ENCODE data around the gene CIRBP. TPM values are rescaled to one million over a fixed set of nuclear protein-coding genes. Genes with fewer than 3 reads are reported as not detected.
A peak's percentile ranks its signal among the peaks of the same experiment; 100 is the strongest.

Gene CIRBP
- total and polyA plus RNA-seq, 5 donors from 2014 or later: 172 to 497 (median 232) TPM

DNA sequence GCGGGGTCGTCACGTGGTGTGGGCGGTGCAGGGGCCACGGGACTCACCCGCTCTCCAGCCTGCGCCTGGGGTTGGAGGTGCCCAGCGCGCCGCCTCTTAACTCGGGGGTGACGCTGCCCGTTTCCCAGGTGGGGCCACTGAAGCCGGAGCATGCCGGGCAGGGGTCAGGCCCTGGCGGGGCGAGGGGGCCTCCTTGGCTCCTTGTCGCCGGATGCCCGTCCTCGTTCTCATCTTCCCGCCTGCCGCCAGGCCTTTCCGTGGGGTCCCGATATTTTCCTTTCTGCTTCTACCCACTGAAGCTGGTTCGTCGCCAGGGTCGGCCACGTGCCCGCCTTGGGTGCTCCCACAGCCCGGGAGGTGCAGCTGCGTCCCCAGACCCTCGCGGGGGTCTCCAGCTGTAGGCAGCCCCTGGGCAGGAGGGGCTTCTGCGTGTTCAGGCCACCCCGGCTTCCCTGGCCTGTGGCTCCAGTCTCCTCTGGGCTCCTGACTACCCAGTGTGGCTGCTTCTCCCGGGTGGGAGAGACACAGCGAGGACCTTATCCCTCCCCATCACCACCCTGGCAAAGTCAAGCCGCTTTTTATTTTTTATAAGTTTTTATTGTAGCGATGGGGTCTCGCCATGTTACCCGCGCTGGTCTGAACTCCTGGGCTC is 7.0 kb downstream of the CIRBP start:
- peak overlapping the region; percentile 44 for H3K4me3 ChIP-seq (ENCODE audit: low read depth, low read length)
- peaks cover 31% of the 10 kb centered on the region for H3K36me3 Mint-ChIP-seq

GRCh38 chr19:1276628-1277022 is 7.5 kb downstream of the CIRBP start:
- H3K27ac ChIP-seq (ENCODE audit: insufficient read depth, low read length, poor library complexity, severe bottlenecking): peak overlapping the region; percentile 96
- peaks cover 9% of the 10 kb centered on the region for H3K27me3 Mint-ChIP-seq
- H3K9me3 ChIP-seq (ENCODE audit: control insufficient read depth in 2 of 2, low read length in 2 of 2): no peaks in the 10 kb centered on the region
- DNase-seq (peak in 1 of 3 donors; percentile 77), ATAC-seq (ENCODE audit: low read depth in 2 of 2) (no peak)
- H3K9me3 Mint-ChIP-seq: no peaks in the 10 kb centered on the region
- H3K36me3 Mint-ChIP-seq: peaks cover 26% of the 10 kb centered on the region
- peak overlapping the region; percentile 88 to 95 (median 90) for H3K4me3 Mint-ChIP-seq
- H3K4me1 ChIP-seq (ENCODE audit: control insufficient read depth, insufficient read depth, low read length, poor library complexity, severe bottlenecking): peaks cover 51% of the 10 kb centered on the region
- H3K4me1 Mint-ChIP-seq: peaks cover 0 to 40% (median 28%) of the 10 kb centered on the region in 4 donors
- H3K27ac Mint-ChIP-seq: peak overlapping the region; percentile 79 to 94 (median 89)
- no peaks in the 10 kb centered on the region for H3K27me3 ChIP-seq (ENCODE audit: control insufficient read depth, insufficient read depth, low read length)
- peak overlapping the region; percentile 44 for H3K4me3 ChIP-seq (ENCODE audit: low read depth, low read length)
- H3K36me3 ChIP-seq (ENCODE audit: control insufficient read depth, insufficient read depth, low read length): peaks cover 38% of the 10 kb centered on the region

More for the DNA sequence above, 7.0 kb downstream of the CIRBP start:
- H3K27me3 Mint-ChIP-seq: peaks cover 9% of the 10 kb centered on the region
- H3K9me3 ChIP-seq (ENCODE audit: control insufficient read depth in 2 of 2, low read length in 2 of 2): no peaks in the 10 kb centered on the region
- DNase-seq (no peak), ATAC-seq (ENCODE audit: low read depth in 2 of 2) (no peak)
- H3K36me3 ChIP-seq (ENCODE audit: control insufficient read depth, insufficient read depth, low read length): peaks cover 43% of the 10 kb centered on the region
- peaks cover 0 to 46% (median 31%) of the 10 kb centered on the region in 4 donors for H3K4me1 Mint-ChIP-seq
- H3K4me1 ChIP-seq (ENCODE audit: control insufficient read depth, insufficient read depth, low read length, poor library complexity, severe bottlenecking): peaks cover 57% of the 10 kb centered on the region
- H3K9me3 Mint-ChIP-seq: no peaks in the 10 kb centered on the region
- peak overlapping the region in 2 of 3 donors; percentile 89 to 96 for H3K27ac Mint-ChIP-seq
- peak overlapping the region; percentile 88 to 95 (median 90) for H3K4me3 Mint-ChIP-seq
- no peaks in the 10 kb centered on the region for H3K27me3 ChIP-seq (ENCODE audit: control insufficient read depth, insufficient read depth, low read length)
- H3K27ac ChIP-seq (ENCODE audit: insufficient read depth, low read length, poor library complexity, severe bottlenecking): peak overlapping the region; percentile 96

- Mint-ChIP-seq H3K27me3 (peaks cover 9% of the 10 kb centered on the region), H3K4me1 (peaks cover 0 to 36% (median 26%) of the 10 kb centered on the region in 4 donors), H3K36me3 (peaks cover 22% of the 10 kb centered on the region), H3K9me3 (no peaks in the 10 kb centered on the region), H3K4me3 (peak overlapping the region; percentile 88 to 95 (median 90)), H3K27ac (peak overlapping the region; percentile 79 to 94 (median 89))
- Histone ChIP-seq H3K27me3 (ENCODE audit: control insufficient read depth, insufficient read depth, low read length) (no peaks in the 10 kb centered on the region), H3K9me3 (ENCODE audit: control insufficient read depth in 2 of 2, low read length in 2 of 2) (no peaks in the 10 kb centered on the region), H3K27ac (ENCODE audit: insufficient read depth, low read length, poor library complexity, severe bottlenecking) (peak overlapping the region; percentile 96), H3K4me3 (ENCODE audit: low read depth, low read length) (no peak overlapping the region), H3K4me1 (ENCODE audit: control insufficient read depth, insufficient read depth, low read length, poor library complexity, severe bottlenecking) (peaks cover 47% of the 10 kb centered on the region), H3K36me3 (ENCODE audit: control insufficient read depth, insufficient read depth, low read length) (peaks cover 33% of the 10 kb centered on the region)
- ATAC-seq (ENCODE audit: low read depth in 2 of 2) (no peak), DNase-seq (no peak)
These were observed 7.9 kb downstream of the CIRBP start for GRCh38 chr19:1277061-1277460.

DNA sequence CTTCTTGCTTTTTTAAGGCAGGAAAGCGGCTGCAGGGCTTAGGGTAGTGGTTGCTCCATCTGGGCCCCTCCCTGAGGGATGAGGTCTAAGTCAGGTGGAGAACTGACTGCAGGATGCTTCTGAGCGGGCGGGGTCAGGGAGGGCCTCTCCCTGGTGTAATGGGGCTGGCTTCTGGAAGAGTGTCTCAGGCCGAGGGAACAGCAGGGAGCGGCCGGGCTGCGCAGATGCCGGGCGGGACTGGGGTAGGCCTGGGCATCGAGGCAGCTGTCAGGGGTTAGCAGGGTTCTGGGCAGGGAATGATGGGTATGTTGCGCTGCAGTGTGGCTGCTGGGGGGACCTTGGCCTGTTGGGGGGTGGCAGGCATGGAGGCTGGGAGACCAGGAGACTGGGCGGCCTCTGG is 8.9 kb downstream of the CIRBP start:
- Mint-ChIP-seq H3K4me1 (peaks cover 0 to 27% (median 17%) of the 10 kb centered on the region in 4 donors), H3K9me3 (no peaks in the 10 kb centered on the region), H3K27ac (peak overlapping the region in 1 of 3 donors; percentile 55), H3K36me3 (peaks cover 13% of the 10 kb centered on the region), H3K4me3 (peak overlapping the region; percentile 36 to 78 (median 48)), H3K27me3 (peaks cover 9% of the 10 kb centered on the region)
- no peaks in the 10 kb centered on the region for H3K27me3 ChIP-seq (ENCODE audit: control insufficient read depth, insufficient read depth, low read length)
- no peak overlapping the region for H3K4me3 ChIP-seq (ENCODE audit: low read depth, low read length)
- no peak for ATAC-seq (ENCODE audit: low read depth in 2 of 2)
- peaks cover 23% of the 10 kb centered on the region for H3K36me3 ChIP-seq (ENCODE audit: control insufficient read depth, insufficient read depth, low read length)
- peaks cover 37% of the 10 kb centered on the region for H3K4me1 ChIP-seq (ENCODE audit: control insufficient read depth, insufficient read depth, low read length, poor library complexity, severe bottlenecking)
- no peak overlapping the region for H3K27ac ChIP-seq (ENCODE audit: insufficient read depth, low read length, poor library complexity, severe bottlenecking)
- no peak for DNase-seq
- H3K9me3 ChIP-seq (ENCODE audit: control insufficient read depth in 2 of 2, low read length in 2 of 2): no peaks in the 10 kb centered on the region

DNA sequence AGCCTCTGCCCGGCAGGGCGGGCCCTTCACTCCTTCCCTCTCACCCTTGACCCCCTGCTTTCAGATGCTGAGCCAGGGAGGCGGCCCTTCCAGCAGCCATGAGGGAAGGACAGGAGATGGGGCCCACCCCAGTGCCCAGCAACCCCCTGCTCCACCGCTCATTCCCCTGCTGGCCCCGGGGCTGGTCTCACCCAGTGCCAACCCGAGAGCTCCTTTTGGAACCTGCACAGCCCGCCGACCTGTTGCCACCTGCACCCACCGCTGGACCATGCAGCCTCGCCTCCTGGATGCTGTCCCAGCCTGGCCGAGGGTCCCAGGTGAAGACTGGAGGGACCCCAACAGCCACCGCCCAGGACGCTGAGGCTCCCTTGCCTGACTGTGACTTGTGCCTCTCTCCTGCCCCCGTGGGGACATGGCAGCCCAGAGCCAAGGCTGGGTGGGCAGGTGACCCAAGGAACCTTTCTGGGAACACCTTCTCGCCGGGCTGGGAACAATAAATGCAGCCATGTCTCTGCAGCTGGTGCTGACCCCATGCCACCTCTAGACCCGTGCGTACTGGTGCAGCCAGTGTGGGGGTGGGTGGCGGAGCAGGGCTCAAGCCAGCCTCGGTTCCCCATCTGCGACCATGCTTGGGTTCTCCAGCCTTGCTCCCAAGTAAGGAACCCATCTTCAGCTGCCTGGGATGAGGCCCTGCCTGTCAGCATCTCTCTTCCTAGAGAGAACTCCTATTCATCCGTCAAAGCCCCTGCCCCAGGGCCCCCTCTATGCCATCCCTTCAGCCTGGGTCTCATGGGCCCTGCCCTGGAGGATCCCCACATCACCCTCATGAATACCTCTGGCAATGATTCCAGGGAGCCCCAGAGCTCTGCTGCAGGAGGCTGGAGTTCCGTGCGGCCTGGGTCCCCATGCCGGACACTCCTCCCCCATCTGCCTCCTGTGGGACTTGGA is 9.9 kb downstream of the CIRBP start:
- peaks cover 28% of the 10 kb centered on the region for H3K4me1 ChIP-seq (ENCODE audit: control insufficient read depth, insufficient read depth, low read length, poor library complexity, severe bottlenecking)
- H3K9me3 ChIP-seq (ENCODE audit: control insufficient read depth in 2 of 2, low read length in 2 of 2): no peaks in the 10 kb centered on the region
- no peaks in the 10 kb centered on the region for H3K27me3 ChIP-seq (ENCODE audit: control insufficient read depth, insufficient read depth, low read length)
- Mint-ChIP-seq H3K27ac (peak overlapping the region in 1 of 3 donors; percentile 56), H3K36me3 (peaks cover 6% of the 10 kb centered on the region), H3K9me3 (no peaks in the 10 kb centered on the region), H3K27me3 (peaks cover 11% of the 10 kb centered on the region), H3K4me3 (peak overlapping the region in 3 of 4 donors; percentile 38 to 79 (median 64)), H3K4me1 (peaks cover 0 to 20% (median 10%) of the 10 kb centered on the region in 4 donors)
- peaks cover 14% of the 10 kb centered on the region for H3K36me3 ChIP-seq (ENCODE audit: control insufficient read depth, insufficient read depth, low read length)
- no peak for DNase-seq
- ATAC-seq (ENCODE audit: low read depth in 2 of 2): no peak
- no peak overlapping the region for H3K4me3 ChIP-seq (ENCODE audit: low read depth, low read length)
- H3K27ac ChIP-seq (ENCODE audit: insufficient read depth, low read length, poor library complexity, severe bottlenecking): no peak overlapping the region

GRCh38 chr19:1279782-1280341 is 10.7 kb downstream of the CIRBP start:
- peak; percentile 67 to 83 (median 76) for DNase-seq
- H3K36me3 ChIP-seq (ENCODE audit: control insufficient read depth, insufficient read depth, low read length): peaks cover 5% of the 10 kb centered on the region
- H3K4me1 Mint-ChIP-seq: peaks cover 0 to 22% (median 11%) of the 10 kb centered on the region in 4 donors
- H3K36me3 Mint-ChIP-seq: peaks cover 7% of the 10 kb centered on the region
- peak overlapping the region in 2 of 3 donors; percentile 56 to 75 for H3K27ac Mint-ChIP-seq
- peaks cover 20% of the 10 kb centered on the region for H3K27me3 Mint-ChIP-seq
- no peak for ATAC-seq (ENCODE audit: low read depth in 2 of 2)
- no peak overlapping the region for H3K4me3 ChIP-seq (ENCODE audit: low read depth, low read length)
- H3K9me3 ChIP-seq (ENCODE audit: control insufficient read depth in 2 of 2, low read length in 2 of 2): no peaks in the 10 kb centered on the region
- peaks cover 19% of the 10 kb centered on the region for H3K4me1 ChIP-seq (ENCODE audit: control insufficient read depth, insufficient read depth, low read length, poor library complexity, severe bottlenecking)
- no peak overlapping the region for H3K27ac ChIP-seq (ENCODE audit: insufficient read depth, low read length, poor library complexity, severe bottlenecking)
- peaks cover 3% of the 10 kb centered on the region for H3K27me3 ChIP-seq (ENCODE audit: control insufficient read depth, insufficient read depth, low read length)
- peaks cover 0 to 2% (median 0%) of the 10 kb centered on the region in 7 donors for H3K9me3 Mint-ChIP-seq
- H3K4me3 Mint-ChIP-seq: peak overlapping the region; percentile 64 to 87 (median 80)
